Measurements from ENCODE around the gene CLIC5.

DNA sequence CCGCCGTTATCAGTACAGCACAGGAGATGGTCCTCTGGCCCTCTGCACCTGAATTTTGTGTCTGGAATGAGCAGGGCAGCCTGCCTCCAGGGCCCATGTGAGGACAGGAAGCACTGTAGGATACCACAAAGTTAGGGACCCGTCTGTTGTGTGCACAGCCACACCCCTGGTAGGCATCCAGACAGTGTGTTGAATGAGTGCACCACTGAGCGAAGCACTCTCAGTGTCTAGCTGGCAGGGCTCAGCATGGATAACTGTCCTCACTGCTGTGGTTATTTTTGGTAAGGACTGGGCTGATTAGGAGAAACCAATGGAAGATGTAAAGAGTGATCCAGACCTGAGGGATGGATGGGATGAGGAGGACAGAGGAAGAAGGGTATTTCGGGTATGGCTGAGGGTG lies 178.7 kb downstream of the CLIC5 start:
- TF ChIP-seq, protein P1, sequence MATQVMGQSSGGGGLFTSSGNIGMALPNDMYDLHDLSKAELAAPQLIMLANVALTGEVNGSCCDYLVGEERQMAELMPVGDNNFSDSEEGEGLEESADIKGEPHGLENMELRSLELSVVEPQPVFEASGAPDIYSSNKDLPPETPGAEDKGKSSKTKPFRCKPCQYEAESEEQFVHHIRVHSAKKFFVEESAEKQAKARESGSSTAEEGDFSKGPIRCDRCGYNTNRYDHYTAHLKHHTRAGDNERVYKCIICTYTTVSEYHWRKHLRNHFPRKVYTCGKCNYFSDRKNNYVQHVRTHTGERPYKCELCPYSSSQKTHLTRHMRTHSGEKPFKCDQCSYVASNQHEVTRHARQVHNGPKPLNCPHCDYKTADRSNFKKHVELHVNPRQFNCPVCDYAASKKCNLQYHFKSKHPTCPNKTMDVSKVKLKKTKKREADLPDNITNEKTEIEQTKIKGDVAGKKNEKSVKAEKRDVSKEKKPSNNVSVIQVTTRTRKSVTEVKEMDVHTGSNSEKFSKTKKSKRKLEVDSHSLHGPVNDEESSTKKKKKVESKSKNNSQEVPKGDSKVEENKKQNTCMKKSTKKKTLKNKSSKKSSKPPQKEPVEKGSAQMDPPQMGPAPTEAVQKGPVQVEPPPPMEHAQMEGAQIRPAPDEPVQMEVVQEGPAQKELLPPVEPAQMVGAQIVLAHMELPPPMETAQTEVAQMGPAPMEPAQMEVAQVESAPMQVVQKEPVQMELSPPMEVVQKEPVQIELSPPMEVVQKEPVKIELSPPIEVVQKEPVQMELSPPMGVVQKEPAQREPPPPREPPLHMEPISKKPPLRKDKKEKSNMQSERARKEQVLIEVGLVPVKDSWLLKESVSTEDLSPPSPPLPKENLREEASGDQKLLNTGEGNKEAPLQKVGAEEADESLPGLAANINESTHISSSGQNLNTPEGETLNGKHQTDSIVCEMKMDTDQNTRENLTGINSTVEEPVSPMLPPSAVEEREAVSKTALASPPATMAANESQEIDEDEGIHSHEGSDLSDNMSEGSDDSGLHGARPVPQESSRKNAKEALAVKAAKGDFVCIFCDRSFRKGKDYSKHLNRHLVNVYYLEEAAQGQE (IDR thresholded peaks at IDR 0.05; ENCODE audit: insufficient replicate concordance, low read depth): no peak
- TF ChIP-seq, protein P2, sequence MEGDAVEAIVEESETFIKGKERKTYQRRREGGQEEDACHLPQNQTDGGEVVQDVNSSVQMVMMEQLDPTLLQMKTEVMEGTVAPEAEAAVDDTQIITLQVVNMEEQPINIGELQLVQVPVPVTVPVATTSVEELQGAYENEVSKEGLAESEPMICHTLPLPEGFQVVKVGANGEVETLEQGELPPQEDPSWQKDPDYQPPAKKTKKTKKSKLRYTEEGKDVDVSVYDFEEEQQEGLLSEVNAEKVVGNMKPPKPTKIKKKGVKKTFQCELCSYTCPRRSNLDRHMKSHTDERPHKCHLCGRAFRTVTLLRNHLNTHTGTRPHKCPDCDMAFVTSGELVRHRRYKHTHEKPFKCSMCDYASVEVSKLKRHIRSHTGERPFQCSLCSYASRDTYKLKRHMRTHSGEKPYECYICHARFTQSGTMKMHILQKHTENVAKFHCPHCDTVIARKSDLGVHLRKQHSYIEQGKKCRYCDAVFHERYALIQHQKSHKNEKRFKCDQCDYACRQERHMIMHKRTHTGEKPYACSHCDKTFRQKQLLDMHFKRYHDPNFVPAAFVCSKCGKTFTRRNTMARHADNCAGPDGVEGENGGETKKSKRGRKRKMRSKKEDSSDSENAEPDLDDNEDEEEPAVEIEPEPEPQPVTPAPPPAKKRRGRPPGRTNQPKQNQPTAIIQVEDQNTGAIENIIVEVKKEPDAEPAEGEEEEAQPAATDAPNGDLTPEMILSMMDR (IDR thresholded peaks at IDR 0.05; ENCODE audit: insufficient read depth, low read length): no peak
- TF ChIP-seq POLR2AphosphoS5 (IDR thresholded peaks at IDR 0.05; ENCODE audit: low read depth) (no peak), GABPA (IDR thresholded peaks at IDR 0.05; ENCODE audit: low read depth) (no peak)

Data from HL-60 (cell line).